Body of pancreas (tissue), 4 donors: Measurements from ENCODE around the gene MPDU1. TPM values are rescaled to one million over a fixed set of nuclear protein-coding genes. Genes with fewer than 3 reads are reported as not detected.

Experiments used
- ATAC-seq: fragments of 150-250 bp; one replicate; pipeline ENCODE4 v1.9.1; 2016
- DNase-seq, 4 donors: peaks; one replicate each; pipeline ENCODE4 v3.0.0-alpha.2; 2019
- H3K27ac ChIP-seq, 4 donors: fragments of 200-600 bp; sonication (generic); 1 replicate in 3 of 4; 2 replicates in 1 of 4; pipeline versions ENCODE4 v1.5.1 to v1.6.1; 2016 to 2019; ENCODE audit warnings: mild to moderate bottlenecking in 1 of 4, mixed read lengths in 1 of 4, moderate library complexity in 1 of 4
- H3K27me3 ChIP-seq, 2 donors: fragments of 200-600 bp; sonication (generic); one replicate each; pipeline ENCODE4 v1.6.0; 2016; ENCODE audit warnings: mild to moderate bottlenecking in 1 of 2
- H3K36me3 ChIP-seq, 2 donors: fragments of 200-600 bp; sonication (generic); replicated peaks in 1 of 2; 2 replicates each; pipeline ENCODE4 v1.5.1; 2016; ENCODE audit warnings: low read depth in 2 of 2; ENCODE audit not compliant: insufficient read depth in 1 of 2
- H3K4me1 ChIP-seq: fragments of 200-600 bp; sonication (generic); one replicate; pipeline ENCODE4 v1.6.0; 2016
- H3K4me3 ChIP-seq, 2 donors: fragments of 200-600 bp; sonication (generic); 1 replicate in 1 of 2; 2 replicates in 1 of 2; pipeline ENCODE4 v1.5.1; 2016 to 2019
- H3K9me3 ChIP-seq, 3 donors: fragments of 200-600 bp; sonication (generic); 1 replicate in 2 of 3; 2 replicates in 1 of 3; pipeline ENCODE4 v1.5.1; 2016
- POLR2A ChIP-seq, 3 donors: fragments of 450-650 bp; IDR thresholded peaks; one replicate each; pipeline ENCODE4 v1.6.1; 2016; ENCODE audit warnings: antibody characterized with exemption in 3 of 3, mild to moderate bottlenecking in 2 of 3
- WGBS, 2 donors: methylation state at CpG; one replicate each; pipeline ENCODE4 v1.1.5; 2017; 5-methylcytosine and 5-hydroxymethylcytosine counted together
- intact Hi-C: fragments of 100-400 bp; cut with DNase I; formaldehyde crosslinking; loops from one replicate; pipeline ENCODE4 v1.15.1; 2023
- total RNA-seq, 2 donors: library from RNA; depleted of rRNA; stranded (reverse); fragments of >200 nt; gene quantifications; one replicate each; pipeline ENCODE4 v1.1.0, GENCODE V29; 2016
- TF ChIP-seq, protein P1 (sequence below), 7 experiments: fragments of 450-650 bp in 4 of 7; fragments of 200-600 bp in 3 of 7; sonication (generic) in 3 of 7; IDR thresholded peaks; one replicate each; pipeline ENCODE4 v1.5.1; 2016 to 2019; ENCODE audit warnings: antibody characterized with exemption in 7 of 7

The MPDU1 gene
- total RNA-seq, 2 donors from 2014 or later = 27.0 to 37.6 TPM

DNA sequence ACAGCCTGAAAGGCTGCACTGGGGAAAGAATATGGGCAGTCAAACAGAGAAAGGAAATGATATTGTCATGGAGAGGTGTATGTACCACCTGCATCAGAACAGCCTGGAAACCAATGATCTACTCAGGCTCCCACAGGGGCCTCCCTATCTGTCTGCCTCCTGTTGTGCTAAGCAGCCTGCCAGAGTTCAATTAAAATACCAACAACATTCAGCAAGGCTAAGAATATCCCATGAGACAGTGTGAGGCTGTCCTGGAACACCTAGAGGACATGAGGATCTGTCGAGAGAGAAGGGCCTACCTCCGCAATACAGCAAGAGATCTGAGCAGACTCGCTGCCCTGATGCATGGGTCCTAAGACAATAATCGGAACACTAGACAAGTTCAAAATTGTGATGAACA, 22.6 kb downstream of the MPDU1 start:
- Histone ChIP-seq H3K27me3 (no peaks in the 10 kb centered on the region), H3K9me3 (no peaks in the 10 kb centered on the region), H3K4me3 (no peak overlapping the region), H3K27ac (no peak overlapping the region), H3K4me1 (peaks cover 6% of the 10 kb centered on the region), H3K36me3 (peaks cover 0 to 16% of the 10 kb centered on the region in 2 donors)
- DNase-seq (no peak), ATAC-seq (no peak)
- 93 to 98% methylated on average over 4 of the region's 4 CpGs for WGBS, 2 donors
- intact Hi-C loops = no loop called here
- TF ChIP-seq, protein P1, sequence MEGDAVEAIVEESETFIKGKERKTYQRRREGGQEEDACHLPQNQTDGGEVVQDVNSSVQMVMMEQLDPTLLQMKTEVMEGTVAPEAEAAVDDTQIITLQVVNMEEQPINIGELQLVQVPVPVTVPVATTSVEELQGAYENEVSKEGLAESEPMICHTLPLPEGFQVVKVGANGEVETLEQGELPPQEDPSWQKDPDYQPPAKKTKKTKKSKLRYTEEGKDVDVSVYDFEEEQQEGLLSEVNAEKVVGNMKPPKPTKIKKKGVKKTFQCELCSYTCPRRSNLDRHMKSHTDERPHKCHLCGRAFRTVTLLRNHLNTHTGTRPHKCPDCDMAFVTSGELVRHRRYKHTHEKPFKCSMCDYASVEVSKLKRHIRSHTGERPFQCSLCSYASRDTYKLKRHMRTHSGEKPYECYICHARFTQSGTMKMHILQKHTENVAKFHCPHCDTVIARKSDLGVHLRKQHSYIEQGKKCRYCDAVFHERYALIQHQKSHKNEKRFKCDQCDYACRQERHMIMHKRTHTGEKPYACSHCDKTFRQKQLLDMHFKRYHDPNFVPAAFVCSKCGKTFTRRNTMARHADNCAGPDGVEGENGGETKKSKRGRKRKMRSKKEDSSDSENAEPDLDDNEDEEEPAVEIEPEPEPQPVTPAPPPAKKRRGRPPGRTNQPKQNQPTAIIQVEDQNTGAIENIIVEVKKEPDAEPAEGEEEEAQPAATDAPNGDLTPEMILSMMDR (IDR thresholded peaks at IDR 0.05) = no peak
- TF ChIP-seq POLR2A (IDR thresholded peaks at IDR 0.05) = no peak

DNA sequence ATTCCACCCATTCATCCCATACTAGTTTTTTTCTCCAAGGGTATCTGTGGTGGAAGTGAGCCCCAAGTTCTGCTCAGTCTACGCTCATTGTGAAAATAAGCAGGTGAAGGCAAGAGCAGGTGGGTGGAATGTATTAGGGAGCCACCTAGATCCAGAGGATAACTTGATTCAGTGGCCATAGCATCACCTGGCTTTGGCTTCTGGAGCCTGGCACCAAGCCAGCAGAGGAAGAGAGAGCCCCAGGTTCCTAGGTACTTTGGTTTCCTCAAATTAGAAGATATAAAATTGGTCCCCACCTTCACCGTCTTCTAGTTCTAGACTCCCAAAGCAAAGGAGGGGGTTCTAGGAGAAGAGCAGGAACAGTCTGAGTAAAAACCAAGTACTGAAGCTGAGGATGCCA, 27.0 kb downstream of the MPDU1 start:
- DNase-seq (no peak), ATAC-seq (no peak)
- Histone ChIP-seq H3K27ac (no peak overlapping the region), H3K4me3 (no peak overlapping the region), H3K9me3 (no peaks in the 10 kb centered on the region), H3K36me3 (no peaks in the 10 kb centered on the region), H3K27me3 (no peaks in the 10 kb centered on the region), H3K4me1 (peaks cover 34% of the 10 kb centered on the region)
- intact Hi-C loops = no loop called here
- TF ChIP-seq POLR2A (IDR thresholded peaks at IDR 0.05) = no peak
- TF ChIP-seq, protein P1 (IDR thresholded peaks at IDR 0.05) = no peak
- WGBS, 2 donors = 96 to 100% methylated on average over 2 of the region's 2 CpGs

DNA sequence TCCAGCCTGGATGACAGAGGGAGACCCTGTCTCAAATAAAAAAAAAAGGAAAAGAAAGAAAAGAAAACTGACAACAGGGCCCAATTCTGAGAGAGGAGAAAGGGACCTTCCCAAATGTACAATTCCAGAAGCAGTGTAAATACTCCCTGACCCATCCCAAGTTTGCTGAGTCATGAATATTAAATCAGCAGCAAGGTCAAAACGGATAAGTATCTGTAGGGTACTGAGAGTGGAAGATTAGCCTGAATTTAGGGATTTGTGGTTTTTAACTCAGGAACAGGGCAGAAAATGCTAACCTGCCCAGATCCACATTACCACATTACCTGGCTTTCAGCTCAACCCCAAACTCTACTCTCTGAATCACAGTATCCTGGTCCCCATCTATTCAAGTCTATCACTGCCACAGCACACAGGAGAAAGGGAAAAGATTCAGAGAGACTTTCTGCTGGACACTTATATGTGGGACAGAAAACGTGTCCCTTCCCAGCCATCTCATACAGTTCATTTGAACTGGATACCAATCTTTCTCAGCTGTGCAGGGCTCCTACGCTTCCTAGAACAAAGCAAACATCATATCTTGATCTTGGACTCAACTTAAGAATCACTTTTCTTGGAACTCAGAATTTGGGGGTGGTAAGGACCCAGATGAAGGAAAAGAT, 28.1 kb downstream of the MPDU1 start:
- H3K4me1 ChIP-seq = peaks cover 34% of the 10 kb centered on the region
- intact Hi-C loops = no loop called here
- no peak for DNase-seq
- H3K36me3 ChIP-seq = no peaks in the 10 kb centered on the region
- H3K27me3 ChIP-seq = no peaks in the 10 kb centered on the region
- TF ChIP-seq, protein P1 (IDR thresholded peaks at IDR 0.05) = no peak
- TF ChIP-seq POLR2A (IDR thresholded peaks at IDR 0.05) = no peak
- WGBS, 2 donors = 34 to 42% methylated on average over 3 of the region's 3 CpGs
- ATAC-seq = no peak
- H3K27ac ChIP-seq = no peak overlapping the region
- H3K9me3 ChIP-seq = no peaks in the 10 kb centered on the region
- no peak overlapping the region for H3K4me3 ChIP-seq

DNA sequence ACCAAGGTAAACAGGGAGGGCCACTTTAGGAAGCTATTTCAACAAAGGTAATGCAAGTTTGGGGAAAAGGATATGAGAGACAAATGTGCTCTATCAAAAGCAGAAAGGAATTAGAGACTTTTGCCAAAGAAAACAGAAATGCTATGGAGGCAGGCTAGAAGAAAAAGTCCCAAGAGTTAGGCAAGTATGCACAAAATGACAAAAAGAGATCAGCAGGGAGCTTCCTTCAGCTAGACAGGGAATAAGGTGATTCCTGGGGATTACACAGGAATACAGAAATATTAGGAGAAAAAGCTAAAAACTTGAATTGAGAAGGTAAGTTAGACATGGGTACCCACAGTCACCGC, 28.6 kb downstream of the MPDU1 start:
- H3K4me3 ChIP-seq = no peak overlapping the region
- ATAC-seq = no peak
- H3K9me3 ChIP-seq = no peaks in the 10 kb centered on the region
- H3K4me1 ChIP-seq = peaks cover 34% of the 10 kb centered on the region
- intact Hi-C loops = no loop called here
- 91 to 92% methylated on average over 1 of the region's 1 CpG for WGBS, 2 donors
- H3K36me3 ChIP-seq = no peaks in the 10 kb centered on the region
- no peaks in the 10 kb centered on the region for H3K27me3 ChIP-seq
- no peak for DNase-seq
- H3K27ac ChIP-seq = no peak overlapping the region
- TF ChIP-seq, protein P1 (IDR thresholded peaks at IDR 0.05) = no peak
- TF ChIP-seq POLR2A (IDR thresholded peaks at IDR 0.05) = no peak

DNA sequence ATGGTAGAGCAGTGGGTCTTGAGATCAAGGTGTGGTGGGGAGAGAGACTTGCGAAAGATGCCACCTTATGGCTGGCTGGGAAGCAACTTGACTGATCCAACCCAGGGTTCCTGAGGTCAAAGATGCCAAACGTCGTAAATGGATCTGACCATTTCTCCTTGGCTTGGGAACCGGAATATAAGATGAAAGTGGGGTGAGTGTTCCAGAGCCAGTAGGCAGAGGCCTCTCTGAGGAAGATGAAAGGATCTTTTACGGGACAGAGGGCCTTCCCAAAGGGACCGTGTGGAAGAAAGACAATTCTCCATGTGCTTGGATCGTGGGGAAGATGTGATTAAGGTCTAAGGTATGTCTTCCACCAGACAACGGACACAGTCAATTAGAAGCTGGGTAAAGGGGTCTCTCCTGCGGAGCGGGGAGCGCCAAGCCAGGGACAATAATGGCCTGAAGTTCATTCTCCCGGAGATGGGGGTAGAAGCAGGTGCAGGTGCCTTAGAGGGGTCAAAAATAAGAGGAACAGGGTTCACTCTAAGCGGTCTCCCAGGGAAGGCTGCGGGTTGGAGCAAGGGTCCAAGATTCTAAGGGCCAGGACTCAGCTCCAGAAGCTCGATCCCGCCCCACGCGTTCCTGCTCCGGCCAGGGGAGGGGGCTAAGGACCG, 30.2 kb downstream of the MPDU1 start:
- H3K4me1 ChIP-seq = peaks cover 34% of the 10 kb centered on the region
- peak overlapping the region; percentile 13 to 33 for H3K4me3 ChIP-seq
- H3K9me3 ChIP-seq = no peaks in the 10 kb centered on the region
- H3K27ac ChIP-seq = peak overlapping the region; percentile 79 to 95 (median 90)
- ATAC-seq (no peak), DNase-seq (no peak)
- H3K27me3 ChIP-seq = no peaks in the 10 kb centered on the region
- intact Hi-C loops = no loop called here
- no peaks in the 10 kb centered on the region for H3K36me3 ChIP-seq
- TF ChIP-seq POLR2A (IDR thresholded peaks at IDR 0.05) = no peak
- TF ChIP-seq, protein P1 (IDR thresholded peaks at IDR 0.05) = peak in 1 of 7 experiments; percentile 14
- WGBS, 2 donors = 4 to 10% methylated on average over 12 to 20 of the region's 20 CpGs
